GM18951 (cell line): Measurements from ENCODE around the gene IPCEF1.
"Not testable (repeated sequence)": the region's sequence is repeated elsewhere in the genome, so short reads cannot be mapped to it uniquely, and the experiment has no call there.

Experiments
- POLR2A ChIP-seq: IDR thresholded peaks from 4 replicates; pipeline ENCODE4 v1.6.1; 2011; ENCODE audit warnings: mild to moderate bottlenecking; ENCODE audit not compliant: insufficient read length, insufficient read depth; ENCODE audit errors: extremely low read depth
- in situ Hi-C: fragments of 300-500 bp; cut with MboI; formaldehyde crosslinking; loops from one replicate; pipeline ENCODE4 v1.12.0; 2022; ENCODE audit warnings: low sequenced_read_pairs, mixed read lengths, inconsistent platforms; ENCODE audit not compliant: unreplicated experiment

IPCEF1 gene

DNA sequence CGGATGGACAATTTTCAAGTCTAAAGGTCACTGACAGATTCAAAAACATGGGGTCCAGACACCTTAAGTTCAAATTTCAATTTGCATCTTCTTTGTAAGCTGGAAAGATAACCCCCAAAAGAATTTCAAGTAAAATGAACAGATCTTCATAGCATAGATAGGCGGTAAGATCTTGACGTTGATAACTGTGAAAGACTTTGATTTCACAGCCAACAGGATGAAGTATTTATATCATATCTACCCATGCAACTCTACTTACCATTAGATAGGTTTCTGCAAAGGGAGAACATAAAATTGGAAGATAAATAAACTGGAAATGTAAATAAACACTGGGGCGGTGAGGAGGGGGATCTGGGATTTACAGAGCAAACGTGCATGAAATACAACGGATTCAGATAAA lies 137.8 kb downstream of the IPCEF1 start:
- no peak for TF ChIP-seq POLR2A
- in situ Hi-C loops, result no loop called here

DNA sequence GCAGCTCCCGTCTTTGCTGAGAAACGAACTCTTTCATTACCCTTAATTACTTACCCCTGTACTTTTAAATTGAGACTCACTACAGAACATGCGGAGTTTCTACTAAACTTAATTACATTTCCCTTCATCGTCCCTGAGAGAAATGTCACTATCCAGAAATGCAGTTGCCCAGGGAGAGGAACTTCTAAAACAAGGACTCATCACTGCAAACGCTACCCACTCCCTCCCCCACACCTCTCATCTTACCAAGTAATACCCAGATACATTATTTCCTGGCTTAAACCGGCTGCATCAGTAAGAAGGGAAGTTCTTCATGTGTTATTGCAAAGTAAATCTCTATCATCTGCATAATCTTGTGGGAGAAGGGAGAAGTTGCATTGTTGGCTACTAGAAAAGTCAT lies 138.3 kb downstream of the IPCEF1 start:
- in situ Hi-C loops, result no loop called here

DNA sequence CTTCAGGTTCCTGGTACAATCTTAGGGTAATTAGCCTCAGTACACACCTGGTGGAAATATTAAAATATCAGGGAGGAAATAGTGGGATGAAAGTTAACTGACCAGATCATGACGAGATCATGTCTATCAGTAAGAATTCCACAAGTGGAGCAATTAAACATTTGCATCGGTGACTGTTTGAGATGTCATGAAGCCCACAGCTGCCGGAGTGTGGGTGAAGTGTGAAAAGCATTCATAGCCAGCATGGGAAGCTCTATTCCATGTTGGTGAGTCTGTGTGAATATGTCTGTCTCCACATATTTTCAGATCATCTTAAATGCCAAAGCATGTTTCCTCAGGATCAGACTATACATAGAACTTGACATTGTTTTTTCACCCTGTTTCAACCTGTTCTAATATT lies 142.8 kb downstream of the IPCEF1 start:
- TF ChIP-seq POLR2A, result peak; percentile 16

More for the DNA sequence above, 138.3 kb downstream of the IPCEF1 start:
- no peak for TF ChIP-seq POLR2A

DNA sequence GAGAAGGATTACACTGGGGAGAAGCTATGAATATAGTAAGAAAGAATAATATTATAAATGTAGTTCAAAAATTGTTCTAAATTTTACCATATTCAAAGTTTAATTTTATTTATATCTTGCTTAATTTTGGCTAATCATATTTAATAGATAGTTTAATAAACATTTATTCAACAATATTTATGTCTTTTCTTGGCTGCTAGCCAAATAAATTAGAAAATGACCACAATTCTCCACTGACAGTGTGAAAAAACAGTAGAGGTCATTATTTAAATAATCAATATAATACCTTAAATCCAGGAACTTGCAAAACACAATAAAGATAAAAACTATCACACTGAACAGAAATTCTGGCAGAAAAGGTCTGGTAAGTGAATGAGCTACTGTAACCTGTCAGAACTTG lies 145.9 kb downstream of the IPCEF1 start:
- in situ Hi-C loops, result no loop called here

More for the DNA sequence above, 142.8 kb downstream of the IPCEF1 start:
- in situ Hi-C loops, result no loop called here

DNA sequence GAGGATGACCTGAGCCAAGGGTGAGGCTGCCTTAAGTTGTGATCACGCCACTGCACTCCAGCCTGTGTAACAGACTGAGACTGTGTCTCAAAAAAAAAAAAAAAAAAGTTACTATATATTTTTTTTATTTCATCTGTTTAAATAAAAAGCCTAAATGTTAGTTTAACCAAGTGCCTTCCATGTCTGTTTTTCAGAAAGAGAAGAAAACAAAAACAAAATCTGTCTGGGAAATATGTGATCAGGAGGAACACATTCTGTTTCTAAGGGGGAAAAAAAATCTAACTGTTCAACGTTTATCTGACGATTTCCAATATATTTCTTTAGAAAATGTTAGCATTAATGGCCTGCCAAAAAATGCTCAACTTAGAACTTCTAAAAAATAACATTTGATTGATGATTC lies 147.0 kb downstream of the IPCEF1 start:
- no peak for TF ChIP-seq POLR2A
- in situ Hi-C loops, result no loop called here

More for the DNA sequence above, 145.9 kb downstream of the IPCEF1 start:
- TF ChIP-seq POLR2A, result no peak

DNA sequence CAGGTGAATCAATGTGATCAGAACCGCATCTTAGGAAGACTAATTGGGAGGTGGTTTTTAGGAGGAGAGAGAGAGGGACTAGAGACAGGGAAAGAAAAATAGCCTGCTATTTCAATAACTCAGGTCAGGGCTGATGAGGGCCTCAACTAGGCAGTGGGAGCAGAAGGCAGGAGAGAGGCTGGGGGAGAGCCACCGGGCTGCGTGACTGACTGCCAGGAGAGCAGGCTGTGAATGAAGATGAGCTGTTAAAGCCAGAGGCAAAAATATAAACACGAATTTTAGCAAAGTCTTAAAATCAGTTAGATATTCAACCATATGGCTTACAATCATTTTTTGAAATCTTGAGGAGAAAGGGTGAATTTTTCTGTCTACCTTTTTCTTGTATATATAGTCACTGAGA lies 149.6 kb downstream of the IPCEF1 start:
- no peak for TF ChIP-seq POLR2A
- in situ Hi-C loops, result no loop called here

DNA sequence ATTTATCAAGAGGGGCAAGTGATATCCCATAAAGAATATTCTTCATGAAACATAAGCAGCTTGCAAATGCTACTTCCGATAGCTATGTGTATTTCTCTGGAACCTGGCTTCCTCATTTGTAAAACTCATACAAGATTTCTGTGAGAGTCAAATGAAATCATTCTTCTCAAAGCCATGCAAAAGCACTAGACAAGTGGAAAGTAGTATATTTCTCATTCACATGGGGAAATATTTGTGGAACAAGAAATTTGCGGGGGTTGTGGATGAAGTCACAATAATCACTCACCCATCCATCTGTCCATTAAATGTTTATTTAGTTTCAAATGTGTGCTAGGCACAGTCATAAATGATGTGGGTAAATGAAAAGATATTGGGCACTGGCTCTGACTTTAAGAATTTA lies 150.5 kb downstream of the IPCEF1 start:
- in situ Hi-C loops, result no loop called here

DNA sequence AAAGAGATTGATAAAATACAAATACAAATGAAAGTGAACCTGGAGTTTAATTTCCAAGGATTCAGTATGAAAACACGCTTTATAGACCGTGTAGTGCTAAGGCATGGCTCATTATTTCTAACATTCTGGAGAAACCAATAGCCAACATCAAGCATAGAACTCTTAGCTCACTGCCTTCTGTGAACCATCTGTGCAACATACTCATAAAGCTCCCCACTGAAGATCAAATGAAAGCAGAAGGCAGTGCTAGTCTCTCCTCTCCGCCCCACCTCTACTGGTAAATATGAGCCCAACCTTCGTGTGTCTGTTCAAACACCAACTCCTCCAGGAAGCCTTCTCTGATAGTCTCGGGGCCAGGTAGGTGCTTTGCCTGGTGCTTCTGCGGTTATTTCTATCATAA lies 153.6 kb downstream of the IPCEF1 start:
- no peak for TF ChIP-seq POLR2A
- in situ Hi-C loops, result no loop called here

More for the DNA sequence above, 150.5 kb downstream of the IPCEF1 start:
- TF ChIP-seq POLR2A, result no peak

DNA sequence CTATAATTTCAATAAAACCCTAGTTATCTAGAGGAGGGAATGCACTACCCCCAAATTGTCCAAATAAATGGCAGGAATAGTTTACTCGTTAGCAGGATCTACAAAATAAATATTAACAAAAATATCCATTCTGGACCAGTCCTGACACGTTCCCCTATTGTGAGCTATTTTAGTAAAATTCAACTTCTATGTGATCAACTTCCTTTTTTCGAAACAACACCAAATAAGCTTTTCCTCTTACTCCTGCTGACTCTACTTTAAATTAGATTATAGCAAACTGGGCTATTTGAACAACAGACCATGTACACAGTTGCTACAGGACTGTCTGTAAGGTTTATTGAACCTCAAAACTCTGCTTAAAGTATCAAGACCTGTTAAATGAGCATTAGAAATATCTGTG lies 154.3 kb downstream of the IPCEF1 start:
- no peak for TF ChIP-seq POLR2A
- in situ Hi-C loops, result no loop called here

DNA sequence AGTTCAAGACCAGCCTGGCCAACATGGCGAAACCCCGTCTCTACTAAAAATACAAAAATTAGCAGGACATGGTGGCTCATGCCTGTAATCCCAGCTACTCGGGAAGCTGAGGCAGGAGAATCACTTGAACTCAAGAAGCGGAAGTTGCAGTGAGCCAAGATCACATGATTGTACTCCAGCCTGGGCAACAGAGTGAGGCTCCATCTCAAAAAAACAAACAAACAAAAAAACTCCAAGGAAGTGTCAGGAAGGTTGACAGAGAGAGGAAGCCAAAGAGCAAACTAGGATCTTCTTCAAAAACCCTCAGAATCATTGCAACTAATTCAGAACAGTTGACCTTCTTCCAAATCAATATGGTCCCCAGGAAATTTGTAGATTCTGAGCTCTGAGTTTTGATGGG lies 154.9 kb downstream of the IPCEF1 start:
- in situ Hi-C loops, result not testable (repeated sequence)

DNA sequence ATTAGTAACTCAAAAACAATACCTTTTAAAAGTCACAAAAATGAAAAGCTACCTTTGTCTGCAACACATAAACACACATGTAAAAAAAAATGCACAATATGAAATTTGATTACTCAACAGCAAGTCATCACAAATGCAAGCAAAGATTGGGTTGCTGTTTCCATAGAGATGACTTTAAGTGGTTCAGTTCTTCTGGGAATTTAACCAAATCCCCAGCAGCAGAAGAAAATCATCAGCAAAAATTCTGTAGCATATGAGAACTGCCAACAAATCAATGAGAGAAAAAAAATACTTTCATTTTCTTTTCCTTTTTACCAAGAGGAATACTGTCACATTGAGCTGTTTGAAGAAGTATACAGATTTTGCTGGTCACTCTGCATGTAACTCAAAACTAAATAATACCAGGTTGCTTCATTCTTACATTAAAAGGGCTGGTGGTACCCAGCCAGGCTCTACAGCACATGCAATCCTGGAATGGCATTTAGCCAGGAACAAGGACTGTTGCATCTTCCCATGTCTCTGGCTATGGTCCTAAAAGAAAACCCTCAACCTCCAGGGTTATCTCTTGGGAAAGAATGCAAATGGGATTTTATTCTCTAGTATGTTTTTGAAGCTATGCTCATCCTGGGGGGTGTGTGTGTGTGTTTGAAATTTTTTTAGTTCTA lies 159.3 kb downstream of the IPCEF1 start:
- no peak for TF ChIP-seq POLR2A
- in situ Hi-C loops, result no loop called here

DNA sequence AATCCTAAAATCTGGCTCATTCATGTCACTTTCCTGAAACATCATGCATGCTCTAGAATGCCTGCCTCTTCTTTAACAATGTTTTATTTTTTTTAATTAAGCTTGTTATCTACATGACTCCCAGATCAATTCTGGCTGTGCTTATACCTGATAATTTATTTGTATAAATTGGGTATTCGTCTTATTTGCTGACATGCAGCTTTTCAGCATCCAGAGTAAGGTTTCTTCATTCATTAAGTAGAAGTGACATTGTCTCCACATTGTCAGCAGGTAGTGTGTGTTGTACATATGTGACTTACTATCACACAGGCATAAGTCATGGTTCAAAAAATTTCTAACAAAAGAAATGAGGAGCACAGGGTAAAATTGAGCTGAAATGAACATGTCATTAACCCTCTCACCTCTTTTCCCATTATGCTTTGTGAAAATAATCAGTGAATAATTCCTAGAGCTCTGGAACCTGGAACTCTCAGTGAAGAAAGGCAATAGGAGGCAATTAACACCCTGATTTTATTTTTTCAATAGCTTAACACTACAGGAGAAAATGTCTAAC lies 160.2 kb downstream of the IPCEF1 start:
- in situ Hi-C loops, result no loop called here

DNA sequence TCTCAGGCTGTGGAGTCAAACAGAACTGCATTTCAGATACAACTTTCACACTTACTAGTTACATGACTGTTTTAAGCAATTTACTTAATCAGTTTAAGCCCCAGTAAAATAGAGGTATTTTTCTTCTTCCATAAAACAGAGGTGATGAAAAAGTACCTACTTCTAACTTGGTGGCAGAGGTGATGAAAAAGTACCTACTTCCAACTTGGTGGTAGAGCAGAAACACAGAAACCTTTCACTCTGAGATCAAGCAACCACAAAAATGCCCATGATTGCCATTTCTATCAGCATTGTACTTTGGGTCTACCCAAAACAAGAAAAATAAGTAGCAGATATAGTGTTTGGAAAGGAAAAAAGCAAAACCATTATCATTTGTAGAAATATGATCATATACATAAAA lies 168.9 kb downstream of the IPCEF1 start:
- no peak for TF ChIP-seq POLR2A
- in situ Hi-C loops, result no loop called here

More for the DNA sequence above, 160.2 kb downstream of the IPCEF1 start:
- no peak for TF ChIP-seq POLR2A

DNA sequence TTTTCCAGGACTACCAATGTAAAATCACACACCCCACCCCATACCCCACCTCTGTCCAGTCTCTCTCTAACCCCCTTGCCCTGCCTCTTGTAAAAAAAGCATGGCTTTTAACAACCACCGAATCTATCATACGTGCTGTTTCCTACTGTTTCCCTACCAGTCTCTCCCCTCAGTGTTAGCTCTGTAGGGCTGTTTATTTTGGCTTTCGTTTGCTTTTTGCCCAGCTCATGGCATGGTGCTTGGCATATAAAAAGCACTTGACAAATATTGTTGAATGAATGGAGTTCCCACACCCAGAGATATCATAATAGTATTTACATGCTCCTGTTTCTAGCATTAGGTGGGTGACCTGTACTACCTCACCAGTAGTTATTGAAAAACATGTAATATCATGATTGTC lies 169.4 kb downstream of the IPCEF1 start:
- in situ Hi-C loops, result no loop called here

More for the DNA sequence above, 169.4 kb downstream of the IPCEF1 start:
- TF ChIP-seq POLR2A, result no peak
